Endometrial microvascular endothelial cells (primary cell): ENCODE data around the gene BAG3. TPM values are rescaled to one million over a fixed set of nuclear protein-coding genes. Genes with fewer than 3 reads are reported as not detected.
"Not testable (repeated sequence)": the region's sequence is repeated elsewhere in the genome, so short reads cannot be mapped to it uniquely, and the experiment has no call there.

Source experiments
- in situ Hi-C: cut with HindIII; loops from 2 replicates; pipeline ENCODE4 v1.10.0; 2017; ENCODE audit warnings: low sequenced_read_pairs, low pct_unique_long_range_greater_than_20kb; ENCODE audit errors: inconsistent ontology term
- total RNA-seq: library from RNA; depleted of rRNA; stranded (reverse); fragments of >200 nt; gene quantifications from one replicate; pipeline ENCODE4 v1.2.3, GENCODE V29; 2015; ENCODE audit errors: inconsistent ontology term

BAG3 gene
- total RNA-seq, 1 donor from 2014 or later, result 63.4 TPM

DNA sequence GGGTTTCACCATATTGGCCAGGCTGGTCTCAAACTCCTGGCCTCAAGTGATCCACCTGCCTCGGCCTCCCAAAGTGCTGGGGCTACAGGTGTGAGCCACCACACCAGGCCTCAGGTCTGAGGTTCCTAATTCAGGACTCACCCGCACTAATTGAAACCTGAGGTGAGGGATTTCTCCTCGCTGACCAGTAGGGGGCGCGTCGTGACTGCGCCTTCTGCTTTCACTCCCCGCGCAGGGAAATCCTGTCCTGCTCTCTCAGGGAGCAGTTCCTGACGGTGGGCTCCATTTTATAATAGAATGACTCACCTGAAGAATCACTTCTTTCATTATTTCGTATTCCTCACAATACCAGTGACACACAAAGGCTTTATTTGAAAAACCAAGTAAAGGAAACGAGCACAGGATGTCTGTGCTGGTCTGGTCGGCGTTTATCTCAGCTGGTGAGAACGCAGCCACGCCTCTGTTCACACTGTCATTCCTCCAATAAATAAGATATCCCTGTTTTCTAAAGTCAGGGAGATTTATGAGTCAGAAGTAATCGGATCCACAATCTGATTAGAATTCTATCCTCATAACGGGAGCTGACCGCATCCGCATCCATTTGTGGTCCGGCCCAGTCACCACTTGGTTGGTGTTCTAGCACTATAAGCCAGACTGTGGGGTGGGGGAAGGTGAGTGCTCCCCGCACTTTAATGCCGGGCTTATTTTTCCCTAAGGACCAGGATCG lies 35.4 kb downstream of the BAG3 start:
- in situ Hi-C loops, result no loop called here

DNA sequence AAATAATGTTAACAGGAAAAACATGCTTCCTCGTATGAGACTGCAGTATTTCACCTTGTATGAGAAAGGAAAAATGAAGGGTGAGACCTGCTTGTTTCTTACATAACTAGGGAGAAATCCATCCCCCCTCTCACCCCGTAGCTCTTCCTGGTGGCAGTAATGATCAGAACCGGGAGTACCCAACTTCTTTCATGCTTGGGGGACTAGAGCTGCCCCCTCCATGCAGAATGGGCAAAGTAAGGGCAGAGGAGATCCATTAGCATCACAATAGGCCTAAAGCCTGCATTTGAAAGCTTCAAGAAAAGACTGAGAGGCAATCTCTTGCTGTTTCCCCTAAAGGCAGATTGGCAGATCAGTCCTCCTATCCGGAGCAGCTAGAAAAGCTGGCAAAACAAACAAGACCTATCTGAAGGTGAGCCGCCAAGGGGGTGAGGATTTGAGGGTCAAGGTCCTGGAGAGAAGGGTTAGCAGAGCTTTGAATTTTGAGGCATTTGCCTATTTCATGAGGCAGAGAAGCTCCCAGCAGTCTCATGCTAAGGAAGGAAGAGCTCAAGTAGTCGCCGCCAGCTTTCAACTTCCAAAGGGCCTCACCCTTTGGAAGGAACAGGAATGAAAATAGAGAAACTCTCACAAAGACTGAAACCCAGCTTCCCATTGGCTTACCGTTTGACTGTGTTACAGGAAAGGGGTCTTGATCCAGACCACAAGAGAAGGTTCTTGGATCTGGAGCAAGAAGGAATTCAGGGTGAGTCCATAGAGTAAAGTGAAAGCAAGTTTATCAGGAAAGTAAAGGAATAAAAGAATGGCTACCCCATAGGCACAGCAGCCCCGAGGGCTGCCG lies 36.2 kb downstream of the BAG3 start:
- in situ Hi-C loops, result no loop called here

DNA sequence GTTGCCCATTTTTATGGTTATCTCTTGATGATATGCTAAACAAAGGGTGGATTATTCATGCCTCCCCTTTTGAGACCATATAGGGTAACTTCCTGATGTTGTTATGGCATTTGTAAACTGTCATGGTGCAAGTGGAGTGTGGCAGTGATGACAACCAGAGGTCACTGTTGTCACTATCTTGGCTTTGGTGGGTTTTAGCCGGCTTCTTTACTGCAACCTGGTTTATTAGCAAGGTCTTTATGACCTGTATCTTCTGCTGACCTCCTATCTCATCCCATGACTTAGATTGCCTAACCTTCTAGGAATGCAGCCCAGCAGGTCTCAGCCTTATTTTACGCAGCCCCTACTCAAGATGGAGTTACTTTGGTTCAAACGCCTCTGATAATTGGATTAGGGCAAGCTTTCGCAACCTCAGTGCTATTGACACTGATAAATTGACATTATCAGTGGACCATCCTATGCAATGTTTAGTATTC lies 36.9 kb downstream of the BAG3 start:
- in situ Hi-C loops, result no loop called here

DNA sequence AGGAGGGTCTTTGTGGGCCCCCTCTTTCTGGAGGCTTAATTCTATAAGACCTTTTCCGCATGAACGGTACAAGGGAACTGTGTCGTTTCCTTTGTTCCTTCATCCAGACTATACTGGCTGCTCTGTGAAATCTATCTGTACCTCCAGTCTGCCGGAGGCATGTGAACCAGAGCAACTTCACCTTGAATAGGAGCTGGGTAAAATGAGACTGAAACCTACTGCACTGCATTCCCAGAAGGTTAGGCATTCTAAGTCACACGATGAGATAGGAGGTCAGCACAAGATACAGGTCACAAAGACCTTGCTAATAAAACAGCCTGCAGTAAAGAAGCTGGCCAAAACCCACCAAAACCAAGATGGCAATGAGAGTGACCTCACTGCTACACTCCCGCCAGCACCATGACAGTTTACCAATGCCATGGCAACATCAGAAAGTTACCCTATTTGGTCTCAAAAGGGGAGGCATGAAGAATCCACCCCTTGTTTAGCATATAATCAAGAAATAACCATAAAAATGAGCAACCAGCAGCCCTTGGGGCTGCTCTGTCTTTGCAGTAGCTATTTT lies 37.9 kb downstream of the BAG3 start:
- in situ Hi-C loops, result no loop called here

DNA sequence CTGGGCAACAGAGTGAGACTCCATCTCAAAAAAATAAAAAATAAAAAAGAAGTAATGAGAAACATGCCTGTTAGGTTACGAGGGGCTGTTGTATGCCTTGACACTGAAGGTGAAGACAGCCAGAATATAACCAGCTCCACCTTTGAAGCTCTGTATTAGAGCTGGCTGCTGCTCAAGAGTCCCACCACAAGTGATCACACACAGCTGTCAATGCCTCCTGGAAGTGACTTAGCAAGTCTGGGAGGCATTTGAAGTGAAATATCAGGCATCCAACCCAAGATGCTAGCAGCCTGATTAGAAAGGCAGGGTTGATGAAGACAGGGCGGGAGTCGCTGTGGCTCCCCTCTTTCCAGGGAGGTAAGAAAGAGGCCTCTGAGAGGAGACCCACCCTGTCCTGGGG lies 40.5 kb downstream of the BAG3 start:
- in situ Hi-C loops, result no loop called here

DNA sequence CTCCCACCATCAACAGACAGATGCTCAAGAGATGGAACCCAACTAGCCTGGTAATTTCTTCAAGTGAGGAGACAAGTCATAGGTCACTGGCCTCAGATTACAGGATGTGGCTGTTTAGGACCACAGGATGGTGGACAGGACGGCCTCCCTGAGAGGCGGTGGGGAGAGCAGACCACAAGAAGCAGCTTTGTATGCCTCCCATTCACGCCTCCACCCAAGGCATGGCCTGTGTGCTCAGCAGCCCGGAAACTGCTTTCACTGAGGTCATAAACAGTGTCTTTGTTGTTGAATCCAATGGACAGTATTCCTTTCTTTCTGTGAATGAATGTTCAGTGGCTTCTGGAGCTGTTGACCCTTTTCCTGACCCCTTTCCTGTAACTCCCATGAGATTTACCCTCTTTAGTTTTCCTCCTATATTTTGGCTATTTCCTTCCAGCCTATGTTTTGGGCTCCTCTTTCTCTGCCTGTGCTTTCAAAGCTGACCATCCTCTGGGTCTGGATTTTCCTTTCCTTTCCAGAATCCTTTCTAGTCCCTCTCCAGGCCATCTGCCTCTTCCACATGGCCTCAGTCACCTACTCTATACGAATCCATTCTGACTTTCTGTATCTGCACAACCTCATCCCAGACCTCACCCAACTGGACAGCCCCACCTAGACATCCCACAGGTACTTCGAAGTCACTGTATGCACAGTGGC lies 42.2 kb downstream of the BAG3 start:
- in situ Hi-C loops, result no loop called here

DNA sequence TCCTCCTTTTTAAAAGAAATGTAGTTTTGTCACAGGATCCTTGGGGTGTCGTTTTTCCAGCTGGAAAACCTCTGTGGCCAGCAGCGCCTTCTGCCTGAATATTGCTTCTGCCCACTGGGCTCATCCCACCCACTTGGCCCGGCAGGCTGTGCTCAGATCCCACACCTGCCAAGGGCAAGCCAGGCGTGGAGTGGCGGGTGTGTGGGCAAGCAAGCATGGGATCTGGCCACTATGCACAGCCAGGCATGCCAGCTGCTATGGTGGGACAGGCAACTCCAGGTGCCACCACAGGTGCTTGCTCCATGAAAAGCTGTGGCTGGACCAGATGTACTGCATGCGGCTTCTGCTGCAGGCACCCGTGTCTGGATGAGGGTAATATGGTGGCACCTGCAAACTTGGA lies 43.4 kb downstream of the BAG3 start:
- in situ Hi-C loops, result no loop called here

DNA sequence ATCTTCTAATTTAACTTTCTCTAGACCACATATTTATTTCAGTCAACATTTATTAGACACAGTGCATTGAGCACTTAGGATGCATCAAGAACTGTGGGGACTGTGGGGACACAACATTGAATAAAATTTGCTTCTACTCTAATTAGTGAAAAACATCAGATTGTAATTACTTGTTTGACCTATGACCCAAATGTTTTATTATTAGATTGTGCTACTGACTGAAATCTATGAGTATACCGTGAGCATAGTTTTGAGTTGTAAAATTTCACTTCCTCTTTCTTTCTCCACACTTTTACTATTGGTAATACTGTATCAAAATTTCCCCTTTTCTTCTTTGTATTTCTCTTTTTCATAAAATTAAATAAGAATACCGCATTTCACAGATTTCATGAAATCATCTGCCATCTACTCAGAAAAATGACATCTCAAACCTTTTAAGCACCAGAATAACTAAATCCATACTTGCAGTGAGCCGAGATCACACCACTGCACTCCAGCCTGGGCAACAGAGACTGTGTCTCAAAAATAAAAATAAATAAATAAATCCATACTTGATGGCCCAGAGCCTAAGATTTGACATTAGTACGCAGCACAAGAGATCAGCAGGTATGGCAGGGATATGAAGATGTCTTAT lies 49.3 kb downstream of the BAG3 start:
- in situ Hi-C loops, result no loop called here

DNA sequence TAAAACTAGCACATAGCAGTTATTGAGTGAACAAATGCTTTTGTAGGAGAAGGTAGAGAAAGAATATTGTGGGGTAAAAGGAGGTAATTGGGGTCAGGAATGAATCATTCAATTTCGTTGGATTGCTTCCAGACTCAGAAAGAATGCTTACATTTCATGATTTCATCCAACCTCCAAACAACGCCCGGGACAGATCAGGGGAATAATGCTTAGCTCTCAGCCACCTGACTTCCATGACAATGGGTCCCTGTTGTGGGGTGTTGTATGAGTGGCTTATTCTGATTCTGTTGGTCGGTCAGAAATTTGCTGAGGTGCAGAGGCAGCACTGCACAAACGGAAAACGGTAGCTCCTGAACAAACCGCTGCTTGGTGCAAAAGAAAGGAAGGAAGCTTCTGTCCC lies 50.7 kb downstream of the BAG3 start:
- in situ Hi-C loops, result no loop called here

DNA sequence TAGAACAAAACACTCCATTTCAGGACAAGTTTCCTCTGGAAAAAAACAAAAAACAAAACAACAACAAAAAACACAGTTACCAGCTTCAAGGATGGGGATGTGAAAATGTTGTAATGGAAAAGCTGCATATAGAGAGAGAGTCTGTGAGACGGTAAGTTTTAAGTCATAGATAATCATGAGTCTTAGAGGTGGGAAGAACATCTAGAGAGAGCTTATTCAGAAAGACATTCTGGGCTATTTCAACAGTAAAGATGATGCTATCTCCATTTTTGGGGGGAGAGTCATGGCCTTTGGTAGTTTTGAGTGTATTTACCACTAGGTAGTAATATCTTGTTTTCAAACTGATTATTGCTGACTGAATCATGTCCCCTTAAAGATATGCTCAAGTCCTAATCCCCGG lies 51.4 kb downstream of the BAG3 start:
- in situ Hi-C loops, result no loop called here

DNA sequence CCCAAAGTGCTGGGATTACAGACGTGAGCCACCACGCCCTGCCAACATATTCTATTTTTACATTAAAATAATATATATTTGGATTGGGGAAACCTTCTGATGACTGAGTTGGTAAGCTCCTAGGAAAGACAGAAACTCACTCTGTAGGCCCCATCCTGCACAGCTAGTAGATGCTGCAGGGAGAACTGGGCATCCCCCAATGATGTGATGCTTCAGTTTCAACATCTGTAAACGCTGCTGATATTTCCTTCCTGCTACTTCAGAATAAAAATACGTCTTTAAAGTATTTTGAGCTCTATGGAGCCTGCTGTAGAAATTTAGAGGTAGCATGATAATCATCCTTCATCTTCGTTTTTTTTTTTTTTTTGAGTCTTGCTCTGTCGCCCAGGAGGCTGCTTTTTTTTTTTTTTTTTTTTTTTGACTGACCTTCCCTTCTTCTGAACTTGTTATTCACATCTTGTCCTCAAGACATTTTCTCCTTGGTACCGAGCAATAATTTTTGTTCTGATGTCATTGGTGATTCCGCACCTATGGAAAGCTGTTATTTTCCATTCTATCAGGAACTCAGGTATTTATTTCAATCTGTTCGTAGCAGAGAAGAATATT lies 52.8 kb downstream of the BAG3 start:
- in situ Hi-C loops, result no loop called here

DNA sequence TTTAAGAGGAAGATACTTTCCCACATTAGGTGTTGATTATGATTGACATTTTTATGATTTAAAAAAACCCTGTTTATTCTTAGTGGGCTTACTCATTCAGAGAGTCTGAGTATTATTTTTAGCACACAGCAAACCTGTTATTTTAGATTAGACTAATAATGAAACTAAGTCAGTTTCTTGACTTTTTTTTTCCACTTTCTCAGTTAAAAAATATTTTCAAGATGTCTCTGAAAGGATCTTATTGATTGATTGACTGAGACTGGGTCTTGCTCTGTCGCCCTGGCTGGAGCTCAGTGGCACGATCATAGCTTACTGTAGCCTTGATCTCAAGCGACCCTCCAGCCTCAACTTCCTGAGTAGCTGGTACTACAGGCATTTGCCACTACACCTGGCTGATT lies 54.3 kb downstream of the BAG3 start:
- in situ Hi-C loops, result no loop called here

DNA sequence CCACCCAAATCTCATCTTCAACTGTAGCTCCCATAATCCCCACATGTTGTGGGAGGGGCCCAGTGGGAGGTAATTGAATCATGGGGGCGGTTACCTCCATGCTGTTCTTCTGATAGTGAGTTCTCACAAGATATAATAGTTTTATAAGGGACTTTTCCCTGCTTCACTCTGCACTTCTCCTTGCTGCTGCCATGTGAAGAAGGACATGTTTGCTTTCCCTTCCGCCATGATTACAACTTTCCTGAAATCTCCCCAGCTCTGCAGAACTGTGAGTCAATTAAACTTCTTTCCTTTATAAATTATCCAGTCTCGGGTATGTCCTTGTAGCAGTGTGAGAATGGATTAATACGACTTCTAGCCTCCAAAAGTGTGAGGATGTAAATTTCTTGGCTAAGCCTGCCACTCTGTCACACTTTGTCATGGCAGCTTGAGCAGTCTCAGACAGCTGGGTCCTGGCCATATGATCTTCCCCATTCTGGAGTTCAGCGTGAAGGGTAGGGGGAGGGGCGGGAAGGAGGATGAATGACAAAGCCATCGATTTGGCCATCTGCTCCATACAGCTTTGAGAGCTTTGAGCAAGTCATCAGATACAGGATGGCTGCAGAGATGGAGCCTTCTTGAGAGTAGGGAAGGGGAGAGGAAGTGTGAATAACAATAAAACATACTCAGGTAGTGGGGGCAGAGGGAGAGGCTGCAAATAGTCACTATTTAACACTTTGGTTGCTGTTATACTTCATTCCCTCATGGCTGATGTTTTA lies 55.5 kb downstream of the BAG3 start:
- in situ Hi-C loops, result no loop called here

DNA sequence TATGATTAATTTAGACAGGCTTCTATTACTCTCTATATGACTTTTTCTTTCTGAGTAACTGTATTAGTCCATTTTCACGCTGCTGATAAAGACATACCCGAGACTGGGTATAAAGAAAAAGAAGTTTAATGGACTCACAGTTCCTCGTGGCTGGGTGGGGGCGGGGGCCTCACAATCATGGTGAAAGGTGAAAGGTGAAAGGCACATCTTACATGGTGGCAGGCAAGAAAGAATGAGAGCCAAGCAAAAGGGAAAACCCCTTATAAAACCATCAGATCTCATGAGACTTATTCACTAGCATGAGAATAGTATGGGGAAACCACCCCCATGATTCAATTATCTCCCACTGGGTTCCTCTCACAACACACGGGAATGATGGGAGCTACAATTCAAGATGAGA lies 56.2 kb downstream of the BAG3 start:
- in situ Hi-C loops, result not testable (repeated sequence)

DNA sequence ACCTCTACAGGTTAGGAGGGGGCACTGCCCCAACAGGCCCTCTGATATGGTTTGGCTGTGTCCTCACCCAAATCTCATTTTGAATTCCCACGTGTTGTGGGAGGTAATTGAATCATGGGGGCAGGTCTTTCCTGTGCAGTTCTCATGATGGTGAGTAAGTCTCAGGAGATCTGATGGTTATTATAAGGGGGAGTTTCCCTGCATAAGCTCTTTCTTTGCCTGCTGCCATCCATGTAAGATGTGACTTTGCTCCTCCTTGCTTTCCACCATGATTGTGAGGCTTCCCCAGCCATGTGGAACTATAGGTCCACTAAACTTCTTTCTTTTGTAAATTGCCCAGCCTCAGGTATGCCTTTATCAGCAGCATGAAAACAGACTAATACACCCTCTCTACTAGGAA lies 59.8 kb downstream of the BAG3 start:
- in situ Hi-C loops, result not testable (repeated sequence)

DNA sequence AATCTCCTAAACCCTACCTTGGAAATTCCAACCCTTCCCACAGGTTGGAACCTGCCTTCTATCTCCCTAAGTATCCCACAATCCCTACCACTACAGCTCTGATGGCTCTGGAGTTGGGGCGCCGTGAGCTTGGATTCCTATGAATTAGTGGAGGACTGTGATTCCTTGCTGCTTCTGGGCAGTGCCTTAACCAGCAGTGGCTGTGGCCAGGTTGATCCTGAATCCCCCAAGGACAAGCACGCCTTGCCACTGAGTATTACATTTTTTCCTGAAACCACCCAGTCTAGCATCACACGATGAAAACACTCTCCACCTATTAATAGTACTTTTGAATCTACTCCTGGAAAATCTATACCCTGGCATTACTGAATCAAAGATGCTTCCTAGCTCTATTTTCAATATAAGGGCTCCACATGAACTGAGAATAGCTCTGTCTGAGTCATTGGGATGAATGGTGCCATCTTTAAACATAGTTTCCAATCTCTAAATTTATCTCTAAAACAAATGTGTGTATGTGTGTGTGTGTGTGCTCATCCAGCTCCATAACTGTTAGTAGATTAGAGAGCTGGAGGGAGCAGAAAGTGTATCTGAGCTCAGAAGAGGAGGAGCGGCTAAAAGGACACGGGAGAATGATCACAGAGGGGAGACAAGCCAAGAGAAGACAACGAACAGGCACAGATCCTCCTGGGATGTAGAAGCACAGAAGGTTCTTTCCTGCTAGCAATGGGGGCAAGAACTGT lies 62.7 kb downstream of the BAG3 start:
- in situ Hi-C loops, result no loop called here

DNA sequence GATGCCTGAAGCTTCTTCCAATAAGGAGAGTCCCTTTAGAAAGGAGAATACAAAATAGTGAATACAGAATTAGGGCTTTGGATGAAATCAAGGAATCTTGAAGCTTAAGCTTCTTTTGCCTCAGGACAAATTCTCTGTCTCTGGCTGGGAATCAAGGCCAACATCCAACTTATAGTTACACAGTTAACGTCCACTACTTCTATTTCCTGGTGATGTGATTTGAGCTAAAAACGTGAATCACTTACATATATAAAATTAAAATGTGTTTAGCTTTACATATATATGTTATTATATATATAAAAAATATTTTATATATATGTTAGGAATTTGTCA lies 63.3 kb downstream of the BAG3 start:
- in situ Hi-C loops, result no loop called here
